Transverse colon (tissue), 3 donors: ENCODE results near the gene SPTBN4.

ENCODE experiments used
- POLR2A ChIP-seq: fragments of 450-650 bp; IDR thresholded peaks from one replicate; pipeline ENCODE4 v1.6.1; 2016; ENCODE audit warnings: antibody characterized with exemption, mild to moderate bottlenecking, moderate library complexity
- TF ChIP-seq, protein P1 (sequence below), 5 experiments: fragments of 200-600 bp in 3 of 5; fragments of 450-650 bp in 2 of 5; sonication (generic) in 3 of 5; IDR thresholded peaks; 1 replicate in 2 of 5; 2 replicates in 3 of 5; pipeline ENCODE4 v1.5.1; 2016 to 2017; ENCODE audit warnings: antibody characterized with exemption in 5 of 5, inconsistent platforms in 3 of 5, mild to moderate bottlenecking in 2 of 5, moderate library complexity in 1 of 5

GRCh38 chr19:40576585-40577451 is 110.0 kb downstream of the SPTBN4 start, which contains the start of gene SHKBP1:
- TF ChIP-seq, protein P1, sequence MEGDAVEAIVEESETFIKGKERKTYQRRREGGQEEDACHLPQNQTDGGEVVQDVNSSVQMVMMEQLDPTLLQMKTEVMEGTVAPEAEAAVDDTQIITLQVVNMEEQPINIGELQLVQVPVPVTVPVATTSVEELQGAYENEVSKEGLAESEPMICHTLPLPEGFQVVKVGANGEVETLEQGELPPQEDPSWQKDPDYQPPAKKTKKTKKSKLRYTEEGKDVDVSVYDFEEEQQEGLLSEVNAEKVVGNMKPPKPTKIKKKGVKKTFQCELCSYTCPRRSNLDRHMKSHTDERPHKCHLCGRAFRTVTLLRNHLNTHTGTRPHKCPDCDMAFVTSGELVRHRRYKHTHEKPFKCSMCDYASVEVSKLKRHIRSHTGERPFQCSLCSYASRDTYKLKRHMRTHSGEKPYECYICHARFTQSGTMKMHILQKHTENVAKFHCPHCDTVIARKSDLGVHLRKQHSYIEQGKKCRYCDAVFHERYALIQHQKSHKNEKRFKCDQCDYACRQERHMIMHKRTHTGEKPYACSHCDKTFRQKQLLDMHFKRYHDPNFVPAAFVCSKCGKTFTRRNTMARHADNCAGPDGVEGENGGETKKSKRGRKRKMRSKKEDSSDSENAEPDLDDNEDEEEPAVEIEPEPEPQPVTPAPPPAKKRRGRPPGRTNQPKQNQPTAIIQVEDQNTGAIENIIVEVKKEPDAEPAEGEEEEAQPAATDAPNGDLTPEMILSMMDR (IDR thresholded peaks at IDR 0.05): no peak
- TF ChIP-seq POLR2A: peak; percentile 79
